Uterus (tissue), 2 donors: ENCODE results near the gene PACS1.

Source experiments
- POLR2A ChIP-seq, 2 donors: fragments of 450-650 bp; IDR thresholded peaks; one replicate each; pipeline ENCODE4 v1.6.1; 2016; ENCODE audit warnings: antibody characterized with exemption in 2 of 2, mild to moderate bottlenecking in 1 of 2, moderate library complexity in 1 of 2
- TF ChIP-seq, protein P1 (sequence below), 4 experiments: fragments of 200-600 bp in 2 of 4; fragments of 450-650 bp in 2 of 4; sonication (generic) in 2 of 4; IDR thresholded peaks; one replicate each; pipeline ENCODE4 v1.5.1; 2016 to 2019; ENCODE audit warnings: antibody characterized with exemption in 4 of 4, mild to moderate bottlenecking in 2 of 4, moderate library complexity in 1 of 4

DNA sequence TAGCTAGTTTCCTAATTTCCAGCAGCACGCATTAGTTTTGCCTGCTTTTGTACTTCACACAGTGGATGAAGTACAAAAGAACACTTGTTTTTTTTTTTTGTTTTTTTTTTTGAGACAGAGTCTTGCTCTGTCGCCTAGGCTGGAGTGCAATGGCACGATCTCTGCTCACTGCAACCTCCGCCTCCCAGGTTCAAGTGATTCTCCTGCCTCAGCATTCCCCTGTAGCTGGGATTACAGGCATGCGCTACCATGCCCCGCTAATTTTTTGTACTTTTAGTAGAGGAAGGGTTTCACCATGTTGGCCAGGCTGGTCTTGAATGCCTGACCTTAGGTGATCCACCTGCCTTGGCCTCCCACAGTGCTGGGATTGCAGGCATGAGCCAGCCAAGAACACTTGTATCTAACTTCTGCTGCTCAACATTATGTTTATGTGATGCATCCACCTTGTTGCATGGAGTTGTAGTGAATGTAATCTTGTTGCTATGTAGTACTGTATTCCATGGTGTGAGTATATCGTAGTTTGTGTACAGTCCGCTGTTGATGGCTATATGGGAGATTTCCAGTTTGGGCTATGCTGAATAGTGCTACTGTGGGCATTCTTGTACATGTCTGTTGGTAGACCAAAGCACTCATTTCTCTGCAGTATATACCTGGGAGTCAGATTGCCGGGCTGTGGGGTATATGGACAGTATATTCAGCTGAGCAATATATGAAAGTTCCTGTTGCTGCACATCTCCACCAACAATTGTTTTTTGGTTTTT lies 17.3 kb downstream of the PACS1 start:
- TF ChIP-seq, protein P1, sequence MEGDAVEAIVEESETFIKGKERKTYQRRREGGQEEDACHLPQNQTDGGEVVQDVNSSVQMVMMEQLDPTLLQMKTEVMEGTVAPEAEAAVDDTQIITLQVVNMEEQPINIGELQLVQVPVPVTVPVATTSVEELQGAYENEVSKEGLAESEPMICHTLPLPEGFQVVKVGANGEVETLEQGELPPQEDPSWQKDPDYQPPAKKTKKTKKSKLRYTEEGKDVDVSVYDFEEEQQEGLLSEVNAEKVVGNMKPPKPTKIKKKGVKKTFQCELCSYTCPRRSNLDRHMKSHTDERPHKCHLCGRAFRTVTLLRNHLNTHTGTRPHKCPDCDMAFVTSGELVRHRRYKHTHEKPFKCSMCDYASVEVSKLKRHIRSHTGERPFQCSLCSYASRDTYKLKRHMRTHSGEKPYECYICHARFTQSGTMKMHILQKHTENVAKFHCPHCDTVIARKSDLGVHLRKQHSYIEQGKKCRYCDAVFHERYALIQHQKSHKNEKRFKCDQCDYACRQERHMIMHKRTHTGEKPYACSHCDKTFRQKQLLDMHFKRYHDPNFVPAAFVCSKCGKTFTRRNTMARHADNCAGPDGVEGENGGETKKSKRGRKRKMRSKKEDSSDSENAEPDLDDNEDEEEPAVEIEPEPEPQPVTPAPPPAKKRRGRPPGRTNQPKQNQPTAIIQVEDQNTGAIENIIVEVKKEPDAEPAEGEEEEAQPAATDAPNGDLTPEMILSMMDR (IDR thresholded peaks at IDR 0.05) = no peak
- no peak for TF ChIP-seq POLR2A (IDR thresholded peaks at IDR 0.05)
